Measurements from ENCODE around the gene MAP3K9. TPM values are rescaled to one million over a fixed set of nuclear protein-coding genes. Genes with fewer than 3 reads are reported as not detected.

MAP3K9 gene
- total and polyA plus RNA-seq, 2 of the 8 experiments (the other 6 are each of a cell fraction or from before 2014, with no cell fraction given) = 9.8 to 24.7 TPM

- H2BK5ac ChIP-seq (ENCODE audit: low read depth, low read length) = no peak overlapping the region
- FAIRE-seq = no peak
- CTCF ChIA-PET (ENCODE audit: partially characterized antibody) = interaction anchor here (1.0 to 3.3 kb wide), 5 partner anchors 9 to 37 kb away, joined by 3 to 12 read pairs (median 3); no protein-coding TSS in a partner anchor
Observed at GRCh38 chr14:70855486-70855885, 46.2 kb upstream of the MAP3K9 start.

More at GRCh38 chr14:70855486-70855885, 46.2 kb upstream of the MAP3K9 start:
- Histone ChIP-seq H3K4ac (replicated peaks; ENCODE audit: insufficient read length, low read depth, low read length) (no peak overlapping the region), H2AK5ac (ENCODE audit: low read depth, low read length) (no peak overlapping the region), H3K27ac (ENCODE audit: low read depth, low read length) (no peak overlapping the region), H3K4me2 (ENCODE audit: insufficient read depth in 1 of 2, low read depth in 2 of 2, low read length in 2 of 2) (no peak overlapping the region), H3K79me1 (ENCODE audit: low read depth, low read length) (no peaks in the 10 kb centered on the region), H3K9ac (replicated peaks in 1 of 4; ENCODE audit: extremely low read depth in 1 of 4, low read depth in 3 of 4, low read length in 3 of 4) (no peak overlapping the region), H4K20me1 (replicated peaks in 1 of 2; ENCODE audit: control insufficient read depth in 1 of 2, insufficient read depth in 2 of 2, low read length in 2 of 2) (no peaks in the 10 kb centered on the region), H3K4me3 (ENCODE audit: extremely low read depth in 1 of 4, insufficient read depth in 2 of 4, low read depth in 3 of 4, low read length in 4 of 4) (no peak overlapping the region), H4K91ac (replicated peaks; ENCODE audit: insufficient read length, low read length) (no peak overlapping the region), H2BK20ac (ENCODE audit: low read length) (no peak overlapping the region), H3K14ac (ENCODE audit: insufficient read length) (no peak overlapping the region), H3K36me3 (ENCODE audit: control insufficient read depth in 2 of 4, insufficient read depth in 4 of 4, low read length in 3 of 4) (no peaks in the 10 kb centered on the region), H2BK120ac (replicated peaks; ENCODE audit: low read depth, low read length) (no peak overlapping the region), H3K27me3 (replicated peaks in 1 of 4; ENCODE audit: control insufficient read depth in 3 of 4, extremely low read depth in 1 of 4, insufficient read depth in 3 of 4, low read length in 3 of 4) (no peaks in the 10 kb centered on the region), H4K5ac (ENCODE audit: insufficient read length, low read depth, low read length) (no peak overlapping the region), H2AFZ (ENCODE audit: low read length) (no peak overlapping the region), H4K8ac (ENCODE audit: extremely low read depth, insufficient read depth, low read length) (no peak overlapping the region), H3K23me2 (ENCODE audit: low read depth, low read length) (no peaks in the 10 kb centered on the region), H3K9me3 (ENCODE audit: insufficient read depth in 2 of 2, low read depth in 1 of 2, low read length in 1 of 2) (no peaks in the 10 kb centered on the region), H3K4me1 (replicated peaks in 1 of 4; ENCODE audit: control insufficient read depth in 3 of 4, insufficient read depth in 4 of 4, low read length in 3 of 4) (no peaks in the 10 kb centered on the region), H3K56ac (replicated peaks; ENCODE audit: insufficient read length, low read depth, low read length) (no peak overlapping the region), H3K23ac (ENCODE audit: insufficient read length) (no peak overlapping the region), H3K18ac (ENCODE audit: extremely low read depth, low read length) (no peak overlapping the region), H3K79me2 (ENCODE audit: control insufficient read depth in 1 of 2, insufficient read depth in 2 of 2, low read length in 2 of 2) (no peaks in the 10 kb centered on the region), H2BK15ac (ENCODE audit: low read length) (no peak overlapping the region), H2BK12ac (ENCODE audit: low read depth, low read length) (no peak overlapping the region)
- no peak for DNase-seq (ENCODE audit: low read depth in 1 of 2, low spot score in 2 of 2)
- 94% methylated on average over 5 of the region's 5 CpGs; no CpG with 5 or more reads in 1 of the 2 experiments for WGBS, 2 experiments (ENCODE audit: extremely low coverage in 1 of 2, insufficient coverage in 1 of 2, insufficient read length in 1 of 2, insufficient replicate concordance in 2 of 2, low coverage in 1 of 2, low lambda C conversion rate in 2 of 2, missing lambda C conversion rate in 1 of 2)
- TF ChIP-seq SP4 (IDR thresholded peaks at IDR 0.05; ENCODE audit: low read length) (no peak), SIN3A (conservative IDR thresholded peaks at IDR 0.05 in 1 of 2, IDR thresholded peaks at IDR 0.05 in 1 of 2; ENCODE audit: low read depth in 1 of 2, low read length in 2 of 2) (no peak), BACH1 (IDR thresholded peaks at IDR 0.05; ENCODE audit: low read length) (no peak), POU5F1 (IDR thresholded peaks at IDR 0.05; ENCODE audit: low read depth, low read length) (no peak), TEAD4 (IDR thresholded peaks at IDR 0.05; ENCODE audit: low read depth, low read length) (no peak), RAD21 (IDR thresholded peaks at IDR 0.05 in 1 of 2, conservative IDR thresholded peaks at IDR 0.05 in 1 of 2; ENCODE audit: low read depth in 2 of 2, low read length in 2 of 2) (peak in 1 of 2 experiments; percentile 37; a peak in 2 of 4 replicates), CBX5 (IDR thresholded peaks at IDR 0.05; ENCODE audit: low read depth, low read length) (no peak), CTCF (IDR thresholded peaks at IDR 0.05; ENCODE audit: control extremely low read depth in 1 of 3, insufficient read depth in 1 of 3, low read depth in 1 of 3, low read length in 3 of 3) (peak in 2 of 3 experiments; percentile 16 to 33; a peak in 1 of 4 replicates), RBBP5 (IDR thresholded peaks at IDR 0.05; ENCODE audit: borderline replicate concordance, low read depth, low read length) (no peak), EP300 (IDR thresholded peaks at IDR 0.05; ENCODE audit: borderline replicate concordance in 1 of 2, low read depth in 2 of 2, low read length in 2 of 2) (no peak), TAF7 (optimal IDR thresholded peaks at IDR 0.05; ENCODE audit: borderline replicate concordance, low read depth, low read length) (no peak)
- POLR2A ChIA-PET (ENCODE audit: partially characterized antibody) = no interaction called here

Data from H1 (cell line).